Measurements from ENCODE around the gene KRTAP10-11. TPM values are rescaled to one million over a fixed set of nuclear protein-coding genes. Genes with fewer than 3 reads are reported as not detected.
"Not testable (repeated sequence)": the region's sequence is repeated elsewhere in the genome, so short reads cannot be mapped to it uniquely, and the experiment has no call there.

KRTAP10-11 gene
- total RNA-seq, 2 donors from 2014 or later = not detected

DNA sequence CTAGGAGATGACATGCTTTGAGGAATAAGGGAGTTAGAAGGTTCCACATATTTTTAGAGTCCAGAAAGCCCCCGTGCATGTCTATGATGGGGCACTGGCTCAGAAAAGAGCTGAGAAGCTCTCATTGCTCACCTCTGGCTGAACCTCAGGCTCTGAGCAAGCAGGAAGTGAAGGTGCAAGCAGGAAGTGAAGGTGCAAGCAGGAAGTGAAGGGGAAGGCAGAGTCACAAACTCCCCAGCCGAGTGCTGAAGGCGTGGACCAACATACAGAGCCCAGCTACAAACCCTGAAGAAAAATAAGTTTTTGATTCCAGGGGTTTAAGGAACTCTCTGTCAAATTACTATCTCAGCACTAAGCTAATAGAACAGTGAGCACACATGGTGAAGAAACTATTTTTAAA, 27.3 kb upstream of the KRTAP10-11 start:
- Mint-ChIP-seq H3K4me1 (ENCODE audit: low read depth) (peaks cover 26% of the 10 kb centered on the region), H3K4me3 (peak overlapping the region; percentile 61 to 74), H3K36me3 (ENCODE audit: insufficient read depth in 2 of 2) (peaks cover 32 to 35% of the 10 kb centered on the region in 2 donors), H3K9me3 (peaks cover 30% of the 10 kb centered on the region in 2 donors), H3K27me3 (ENCODE audit: low read depth) (no peaks in the 10 kb centered on the region), H3K27ac (peak overlapping the region; percentile 91)
- DNase-seq (peak; percentile 43 to 59), ATAC-seq (replicated peaks in 1 of 2) (peak; percentile 78 to 97)

DNA sequence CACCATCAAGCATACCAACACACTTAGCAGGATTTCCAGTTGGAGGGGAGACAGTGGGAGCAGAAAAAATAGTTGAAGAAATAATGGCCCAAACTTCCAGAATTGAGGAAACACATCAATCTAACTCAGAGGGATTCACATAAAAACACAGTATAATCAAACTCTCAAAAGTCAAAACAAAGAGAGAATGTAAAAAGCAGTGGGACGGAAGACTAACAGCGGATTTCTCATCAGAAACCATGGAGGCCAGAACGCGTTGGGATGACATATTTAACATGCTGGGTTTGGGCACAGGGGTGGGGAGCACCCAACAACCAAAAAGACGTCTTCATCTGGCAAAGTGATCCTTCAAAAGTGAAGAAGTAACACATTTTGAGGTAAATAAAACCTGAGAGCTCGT, 26.3 kb upstream of the KRTAP10-11 start:
- H3K27ac Mint-ChIP-seq = peak overlapping the region; percentile 91
- no peak for DNase-seq
- H3K9me3 Mint-ChIP-seq = peaks cover 35 to 37% of the 10 kb centered on the region in 2 donors

DNA sequence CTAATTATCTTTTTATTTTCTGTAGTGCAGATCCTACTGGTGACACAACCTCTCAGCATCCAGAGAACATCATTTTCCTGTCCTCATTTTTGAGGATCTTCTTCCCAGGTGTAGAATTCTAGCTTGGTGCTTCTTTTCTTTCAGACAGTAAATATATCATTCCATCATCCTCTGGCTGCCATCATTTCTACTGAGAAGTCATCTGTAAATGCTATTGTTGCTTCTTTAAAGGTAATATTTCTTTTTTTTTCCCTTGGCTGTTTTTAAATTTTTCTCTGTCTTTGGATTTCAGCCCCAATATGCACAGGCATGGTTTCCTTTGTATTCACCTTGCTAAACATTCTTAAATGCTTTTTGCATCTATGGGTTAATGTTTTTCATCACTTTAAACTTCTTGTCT, 22.6 kb upstream of the KRTAP10-11 start:
- Mint-ChIP-seq H3K36me3 (ENCODE audit: insufficient read depth in 2 of 2) (peaks cover 36 to 38% of the 10 kb centered on the region in 2 donors), H3K4me3 (no peak overlapping the region), H3K27ac (no peak overlapping the region), H3K27me3 (ENCODE audit: low read depth) (no peaks in the 10 kb centered on the region), H3K9me3 (peaks cover 33 to 34% of the 10 kb centered on the region in 2 donors), H3K4me1 (ENCODE audit: low read depth) (peaks cover 9% of the 10 kb centered on the region)
- DNase-seq (no peak), ATAC-seq (replicated peaks in 1 of 2) (no peak)

More for the DNA sequence above, 26.3 kb upstream of the KRTAP10-11 start:
- Mint-ChIP-seq H3K4me1 (ENCODE audit: low read depth) (peaks cover 26% of the 10 kb centered on the region), H3K36me3 (ENCODE audit: insufficient read depth in 2 of 2) (peaks cover 36 to 44% of the 10 kb centered on the region in 2 donors), H3K27me3 (ENCODE audit: low read depth) (no peaks in the 10 kb centered on the region), H3K4me3 (no peak overlapping the region)
- no peak for ATAC-seq (replicated peaks in 1 of 2)

DNA sequence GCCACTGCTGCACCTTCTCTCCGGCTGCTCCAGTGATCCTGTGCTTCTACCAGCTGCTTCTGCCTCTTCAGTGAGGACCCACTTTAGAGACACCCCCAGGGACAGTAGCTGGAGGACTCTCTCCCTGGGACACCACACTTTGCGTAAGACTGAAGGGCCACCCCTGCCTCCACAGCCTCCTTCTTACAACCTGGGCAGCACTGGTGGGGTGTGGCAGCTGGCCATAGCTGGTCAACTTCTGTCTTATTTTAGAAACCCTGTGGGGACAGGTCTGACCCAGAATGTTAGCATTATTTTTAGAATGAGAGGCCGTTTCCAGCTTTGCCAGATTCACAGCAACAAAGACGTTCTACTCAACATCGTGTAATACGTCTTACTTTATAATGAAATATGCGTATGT, 20.5 kb upstream of the KRTAP10-11 start:
- no peaks in the 10 kb centered on the region for H3K27me3 Mint-ChIP-seq (ENCODE audit: low read depth)
- H3K36me3 Mint-ChIP-seq (ENCODE audit: insufficient read depth in 2 of 2) = peaks cover 27 to 28% of the 10 kb centered on the region in 2 donors
- H3K27ac Mint-ChIP-seq = no peak overlapping the region
- no peak for DNase-seq
- no peaks in the 10 kb centered on the region for H3K4me1 Mint-ChIP-seq (ENCODE audit: low read depth)
- peaks cover 20 to 27% of the 10 kb centered on the region in 2 donors for H3K9me3 Mint-ChIP-seq
- H3K4me3 Mint-ChIP-seq = no peak overlapping the region
- ATAC-seq (replicated peaks in 1 of 2) = no peak

DNA sequence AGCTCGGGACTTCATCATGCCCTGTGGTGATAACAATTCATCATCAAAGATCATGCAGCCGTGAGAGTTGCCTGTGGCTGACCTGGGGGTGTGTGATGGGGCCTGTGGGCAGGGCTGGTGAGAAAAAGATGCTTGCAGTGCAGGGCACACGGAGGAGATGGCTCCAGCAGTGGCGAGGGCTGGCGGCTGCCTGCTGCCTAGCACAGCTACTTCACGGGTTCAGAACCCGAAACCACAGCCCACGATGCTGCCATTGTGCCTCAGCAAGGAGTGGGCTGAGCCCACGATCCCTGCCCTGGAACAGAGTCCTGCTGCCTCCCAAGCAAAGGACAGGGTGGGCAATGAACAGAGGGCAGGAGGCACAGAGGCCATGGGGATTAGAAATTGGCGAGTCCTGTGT, 20.0 kb upstream of the KRTAP10-11 start:
- no peak overlapping the region for H3K4me3 Mint-ChIP-seq
- H3K27me3 Mint-ChIP-seq (ENCODE audit: low read depth) = no peaks in the 10 kb centered on the region
- H3K9me3 Mint-ChIP-seq = peaks cover 23 to 31% of the 10 kb centered on the region in 2 donors
- DNase-seq (no peak), ATAC-seq (replicated peaks in 1 of 2) (peak in 1 of 2 donors; percentile 26)
- peaks cover 28 to 31% of the 10 kb centered on the region in 2 donors for H3K36me3 Mint-ChIP-seq (ENCODE audit: insufficient read depth in 2 of 2)
- no peaks in the 10 kb centered on the region for H3K4me1 Mint-ChIP-seq (ENCODE audit: low read depth)
- H3K27ac Mint-ChIP-seq = no peak overlapping the region

DNA sequence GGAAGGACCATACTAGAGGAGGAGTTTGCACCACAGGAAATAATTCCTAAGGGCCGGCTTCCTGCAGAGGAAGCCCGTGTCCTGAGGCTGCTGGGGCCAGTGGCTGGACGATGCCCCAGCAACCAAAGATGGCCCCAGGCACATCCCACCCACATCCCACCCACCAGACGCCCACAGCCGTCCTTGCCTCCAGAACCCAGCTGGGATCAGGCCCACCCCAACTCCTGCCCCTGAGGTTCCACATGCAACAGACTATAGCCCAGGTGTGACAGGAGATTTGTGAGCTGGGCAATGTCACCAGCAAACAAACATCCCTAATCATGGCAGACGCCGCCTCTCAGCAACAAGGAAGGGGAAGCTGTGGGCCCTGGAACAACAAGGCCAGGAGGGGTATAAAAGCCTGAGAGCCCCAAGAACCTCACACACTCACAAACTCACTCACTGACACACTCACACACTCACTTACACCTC, 19.5 kb upstream of the KRTAP10-11 start, which contains the start of gene KRTAP10-9:
KRTAP10-9 (plus strand) TSS at position 421 of the 471 bp plus-strand sequence. CDS start 79 bp downstream, outside the sequence.
- Mint-ChIP-seq H3K4me3 (no peak within 1 kb of the TSS), H3K27ac (no peak within 1 kb of the TSS), H3K4me1 (ENCODE audit: low read depth) (no peaks in the 10 kb centered on the region), H3K36me3 (ENCODE audit: insufficient read depth in 2 of 2) (peaks cover 31 to 33% of the 10 kb centered on the region in 2 donors), H3K27me3 (ENCODE audit: low read depth) (no peaks in the 10 kb centered on the region), H3K9me3 (peaks cover 25 to 34% of the 10 kb centered on the region in 2 donors)
- no peak for ATAC-seq (replicated peaks in 1 of 2)
- no peak for DNase-seq

DNA sequence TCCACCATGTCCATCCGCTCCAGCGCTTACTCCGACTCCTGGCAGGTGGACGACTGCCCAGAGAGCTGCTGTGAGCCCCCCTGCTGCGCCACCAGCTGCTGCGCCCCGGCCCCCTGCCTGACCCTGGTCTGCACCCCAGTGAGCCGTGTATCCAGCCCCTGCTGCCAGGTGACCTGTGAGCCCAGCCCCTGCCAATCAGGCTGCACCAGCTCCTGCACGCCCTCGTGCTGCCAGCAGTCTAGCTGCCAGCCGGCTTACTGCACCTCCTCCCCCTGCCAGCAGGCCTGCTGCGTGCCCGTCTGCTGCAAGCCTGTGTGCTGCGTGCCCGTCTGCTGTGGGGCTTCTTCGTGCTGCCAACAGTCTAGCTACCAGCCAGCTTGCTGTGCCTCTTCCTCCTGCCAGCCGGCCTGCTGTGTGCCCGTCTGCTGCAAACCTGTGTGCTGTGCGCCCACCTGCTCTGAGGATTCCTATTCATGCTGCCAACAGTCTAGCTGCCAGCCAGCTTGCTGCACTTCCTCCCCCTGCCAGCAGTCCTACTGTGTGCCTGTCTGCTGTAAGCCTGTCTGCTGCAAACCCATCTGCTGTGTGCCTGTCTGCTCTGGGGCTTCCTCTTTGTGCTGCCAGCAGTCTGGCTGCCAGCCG, 18.9 kb upstream of the KRTAP10-11 start:
- Mint-ChIP-seq H3K36me3 (ENCODE audit: insufficient read depth in 2 of 2) (peaks cover 34% of the 10 kb centered on the region in 2 donors), H3K9me3 (peaks cover 26 to 36% of the 10 kb centered on the region in 2 donors)
- DNase-seq; H3K27me3 Mint-ChIP-seq (ENCODE audit: low read depth); H3K27ac Mint-ChIP-seq; ATAC-seq (replicated peaks in 1 of 2); H3K4me1 Mint-ChIP-seq (ENCODE audit: low read depth); H3K4me3 Mint-ChIP-seq: not testable (repeated sequence)

DNA sequence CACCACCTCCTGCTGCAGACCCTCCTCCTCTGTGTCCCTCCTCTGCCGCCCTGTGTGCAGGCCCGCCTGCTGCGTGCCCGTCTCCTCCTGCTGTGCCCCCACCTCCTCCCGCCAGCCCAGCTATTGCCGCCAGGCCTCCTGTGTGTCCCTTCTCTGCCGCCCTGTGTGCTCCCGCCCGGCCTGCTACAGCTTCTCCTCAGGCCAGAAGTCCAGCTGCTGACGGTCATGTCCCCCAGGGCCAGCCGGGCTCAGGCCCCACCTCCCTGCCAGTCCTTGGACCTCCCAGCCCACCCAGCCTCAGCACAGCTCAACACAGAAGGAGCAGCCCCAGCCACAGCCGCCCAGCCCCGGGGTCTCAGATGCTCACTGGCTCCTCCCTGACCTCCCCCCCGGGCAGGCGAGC, 18.4 kb upstream of the KRTAP10-11 start:
- not testable (repeated sequence) for H3K27me3 Mint-ChIP-seq (ENCODE audit: low read depth); ATAC-seq (replicated peaks in 1 of 2); H3K4me3 Mint-ChIP-seq; DNase-seq; H3K27ac Mint-ChIP-seq; H3K4me1 Mint-ChIP-seq (ENCODE audit: low read depth)
- peaks cover 24 to 33% of the 10 kb centered on the region in 2 donors for H3K9me3 Mint-ChIP-seq
- H3K36me3 Mint-ChIP-seq (ENCODE audit: insufficient read depth in 2 of 2) = peaks cover 31 to 34% of the 10 kb centered on the region in 2 donors

DNA sequence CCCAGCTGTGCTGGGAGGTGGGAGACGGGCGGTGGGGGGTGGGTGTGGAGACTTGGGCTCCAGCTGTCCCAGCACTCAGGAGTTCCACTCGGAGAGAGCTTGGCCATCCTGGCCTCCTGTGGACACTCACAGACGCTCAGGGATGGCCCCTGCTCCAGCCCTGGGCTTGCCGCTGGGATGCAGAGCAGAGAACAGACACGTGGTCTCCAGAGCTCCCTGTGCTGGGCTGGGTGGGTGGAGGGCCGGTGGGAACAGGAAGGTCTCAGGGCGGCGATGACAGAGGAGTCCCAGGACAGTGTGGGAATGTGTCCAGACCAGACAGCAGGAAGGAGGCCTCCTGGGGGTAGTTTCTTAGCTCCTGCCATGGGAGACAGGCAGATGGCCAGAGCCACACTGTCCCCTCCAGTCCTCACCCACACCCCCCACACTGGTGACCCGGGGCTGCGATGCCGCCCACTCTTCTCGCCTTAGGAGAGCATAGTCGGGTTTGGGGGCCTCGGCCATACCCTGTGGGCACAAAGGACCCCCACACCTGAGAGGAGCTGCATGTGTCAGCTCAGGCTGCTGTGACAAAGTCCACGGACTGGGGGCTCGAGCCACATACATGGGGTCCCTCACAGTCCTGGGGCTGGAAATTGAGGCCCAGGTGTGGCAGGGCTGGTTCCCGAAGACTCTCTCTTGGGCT, 17.4 kb upstream of the KRTAP10-11 start:
- peaks cover 20 to 30% of the 10 kb centered on the region in 2 donors for H3K9me3 Mint-ChIP-seq
- no peak overlapping the region for H3K27ac Mint-ChIP-seq
- no peaks in the 10 kb centered on the region for H3K4me1 Mint-ChIP-seq (ENCODE audit: low read depth)

DNA sequence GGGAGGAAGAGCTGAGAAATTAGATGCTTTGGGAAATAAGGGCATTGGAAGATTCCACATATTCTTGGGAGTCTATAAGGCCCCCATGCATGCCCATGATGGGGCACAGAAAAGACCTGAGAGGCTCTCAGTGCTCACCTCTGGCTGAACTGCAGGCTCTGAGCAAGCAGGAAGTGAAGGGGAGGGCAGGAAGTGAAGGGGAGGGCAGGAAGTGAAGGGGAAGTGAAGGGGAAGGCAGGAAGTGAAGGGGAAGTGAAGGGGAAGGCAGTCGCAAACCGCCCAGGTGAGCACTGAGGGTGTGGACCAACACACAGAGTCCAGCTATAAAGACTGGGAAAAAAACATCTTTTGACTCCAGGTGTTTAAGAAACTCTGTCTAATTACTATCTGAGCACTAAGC, 15.8 kb upstream of the KRTAP10-11 start:
- no peaks in the 10 kb centered on the region for H3K4me1 Mint-ChIP-seq (ENCODE audit: low read depth)
- H3K36me3 Mint-ChIP-seq (ENCODE audit: insufficient read depth in 2 of 2) = peaks cover 23 to 24% of the 10 kb centered on the region in 2 donors
- peak overlapping the region; percentile 49 for H3K27ac Mint-ChIP-seq
- H3K27me3 Mint-ChIP-seq (ENCODE audit: low read depth) = no peaks in the 10 kb centered on the region
- ATAC-seq (replicated peaks in 1 of 2) (no peak), DNase-seq (no peak)
- peaks cover 15 to 30% of the 10 kb centered on the region in 2 donors for H3K9me3 Mint-ChIP-seq
- H3K4me3 Mint-ChIP-seq = no peak overlapping the region

More for the DNA sequence above, 17.4 kb upstream of the KRTAP10-11 start:
- no peak overlapping the region for H3K4me3 Mint-ChIP-seq
- no peaks in the 10 kb centered on the region for H3K27me3 Mint-ChIP-seq (ENCODE audit: low read depth)
- H3K36me3 Mint-ChIP-seq (ENCODE audit: insufficient read depth in 2 of 2) = peaks cover 29 to 32% of the 10 kb centered on the region in 2 donors
- no peak for ATAC-seq (replicated peaks in 1 of 2)
- DNase-seq = no peak

DNA sequence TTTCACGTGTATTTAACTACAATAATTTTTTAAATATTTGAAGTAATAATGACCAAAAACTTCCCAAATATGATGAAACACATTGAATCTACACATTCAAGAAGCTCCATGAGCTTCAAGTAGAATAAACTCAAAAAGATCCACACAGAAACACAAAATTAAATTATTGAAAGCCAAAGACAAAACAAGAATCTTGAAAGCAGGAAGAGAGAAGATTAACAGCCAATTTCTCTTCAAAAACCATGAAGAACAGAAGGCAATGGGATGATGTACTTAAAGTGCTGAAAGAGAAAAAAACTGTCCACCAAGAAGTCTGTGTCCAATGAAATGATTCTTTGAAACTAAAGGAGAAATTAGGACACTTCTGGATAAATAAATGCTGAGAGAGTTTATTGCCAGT, 14.1 kb upstream of the KRTAP10-11 start:
- no peak overlapping the region for H3K27ac Mint-ChIP-seq
- H3K4me3 Mint-ChIP-seq = no peak overlapping the region
- no peaks in the 10 kb centered on the region for H3K27me3 Mint-ChIP-seq (ENCODE audit: low read depth)
- H3K9me3 Mint-ChIP-seq = peaks cover 15 to 30% of the 10 kb centered on the region in 2 donors
- H3K36me3 Mint-ChIP-seq (ENCODE audit: insufficient read depth in 2 of 2) = peaks cover 23 to 24% of the 10 kb centered on the region in 2 donors
- DNase-seq = no peak
- H3K4me1 Mint-ChIP-seq (ENCODE audit: low read depth) = no peaks in the 10 kb centered on the region
- no peak for ATAC-seq (replicated peaks in 1 of 2)

DNA sequence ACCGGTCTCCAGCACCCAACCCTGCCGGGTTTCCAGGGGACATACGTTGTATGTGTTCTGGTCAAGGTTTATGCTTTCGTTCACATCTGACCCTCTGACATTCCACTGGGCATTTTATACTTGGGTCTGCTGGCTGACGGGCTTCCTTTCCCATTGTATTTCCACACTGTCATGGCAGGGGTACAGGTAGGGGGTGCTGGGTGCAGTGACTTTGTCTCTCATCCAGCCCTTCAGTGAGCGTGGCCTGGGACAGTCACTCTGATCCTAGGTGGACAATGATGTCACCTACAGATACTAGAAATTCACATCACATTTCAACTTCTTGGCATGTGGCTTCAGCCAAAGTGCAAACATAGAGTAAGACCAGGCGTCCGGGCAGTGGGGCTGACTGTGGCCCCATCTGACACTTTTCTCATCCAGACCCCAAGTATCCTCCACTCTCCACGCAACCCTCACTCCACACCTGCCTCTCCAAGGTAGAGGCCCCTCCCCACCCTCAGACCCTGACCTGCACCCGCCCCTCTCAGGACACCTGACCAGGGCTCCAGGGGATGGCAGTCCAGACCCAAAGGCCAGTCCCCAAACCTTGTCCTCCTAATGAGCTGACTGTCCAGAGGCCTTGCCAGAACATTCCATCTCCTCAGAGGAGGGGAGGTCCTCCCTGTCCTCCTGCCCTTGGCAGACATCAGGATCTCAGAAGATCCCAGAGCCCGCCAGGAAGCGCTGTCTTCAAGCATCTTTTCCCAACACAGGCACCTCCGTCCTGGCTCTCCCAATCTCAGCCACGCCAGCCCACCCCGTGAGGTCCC, 9.8 kb upstream of the KRTAP10-11 start:
- H3K27ac Mint-ChIP-seq = no peak overlapping the region
- H3K36me3 Mint-ChIP-seq (ENCODE audit: insufficient read depth in 2 of 2) = peaks cover 14 to 15% of the 10 kb centered on the region in 2 donors
- ATAC-seq (replicated peaks in 1 of 2) (no peak), DNase-seq (no peak)
- no peak overlapping the region for H3K4me3 Mint-ChIP-seq
- H3K4me1 Mint-ChIP-seq (ENCODE audit: low read depth) = no peaks in the 10 kb centered on the region
- peaks cover 13 to 22% of the 10 kb centered on the region in 2 donors for H3K9me3 Mint-ChIP-seq
- H3K27me3 Mint-ChIP-seq (ENCODE audit: low read depth) = no peaks in the 10 kb centered on the region

Data from activated T-cell treated with anti-CD3 and anti-CD28 coated beads, Interleukin-2, amount 50 U/mL, for 72 hours (primary cell).